T-helper 17 cell (primary cell): ENCODE data around the gene ZFTA. TPM values are rescaled to one million over a fixed set of nuclear protein-coding genes. Genes with fewer than 3 reads are reported as not detected.

ENCODE experiments used
- ATAC-seq: fragments of 150-1000 bp; cut with Tn5 transposase; 2 replicates; pipeline ENCODE4 v1.10.0; 2021; ENCODE audit warnings: mild to moderate bottlenecking, moderate library complexity
- DNase-seq, 3 donors: peaks; one replicate each; pipeline versions ENCODE4 v3.0.0 to v3.0.0-alpha.2; 2020 to 2021
- H3K9me3 ChIP-seq: one replicate; pipeline ENCODE4 v1.7.0; 2013; ENCODE audit warnings: low read length, mild to moderate bottlenecking; ENCODE audit not compliant: control insufficient read depth, poor library complexity, severe bottlenecking
- H3K27ac Mint-ChIP-seq: one replicate; pipeline ENCODE4 v1.8.0; 2022; ENCODE audit warnings: mild to moderate bottlenecking, moderate library complexity, mixed read lengths
- H3K27me3 Mint-ChIP-seq: one replicate; pipeline ENCODE4 v1.8.0; 2022; ENCODE audit warnings: mixed read lengths
- H3K36me3 Mint-ChIP-seq: one replicate; pipeline ENCODE4 v1.8.0; 2022; ENCODE audit warnings: low read depth, mixed read lengths
- H3K4me1 Mint-ChIP-seq: one replicate; pipeline ENCODE4 v1.8.0; 2022; ENCODE audit warnings: mild to moderate bottlenecking, mixed read lengths
- H3K4me3 Mint-ChIP-seq: one replicate; pipeline ENCODE4 v1.8.0; 2022; ENCODE audit warnings: mild to moderate bottlenecking, moderate library complexity, mixed read lengths
- total RNA-seq, 4 donors: library from RNA in 2 of 4; stranded (reverse) in 2 of 4; gene quantifications; one replicate each; pipeline ENCODE4 v1.2.3 and lab custom pipeline; 2022 to 2026

Gene ZFTA
- total RNA-seq, 2 donors from 2014 or later, result 1.1 to 1.9 TPM

- H3K27me3 Mint-ChIP-seq, result no peaks in the 10 kb centered on the region
- H3K4me3 Mint-ChIP-seq, result no peak overlapping the region
- no peaks in the 10 kb centered on the region for H3K36me3 Mint-ChIP-seq
- peaks cover 2% of the 10 kb centered on the region for H3K4me1 Mint-ChIP-seq
- no peak for ATAC-seq
- no peaks in the 10 kb centered on the region for H3K9me3 ChIP-seq
- DNase-seq, result no peak
- no peak overlapping the region for H3K27ac Mint-ChIP-seq
These were observed 11.4 kb downstream of the ZFTA start for GRCh38 chr11:63756919-63757761.

DNA sequence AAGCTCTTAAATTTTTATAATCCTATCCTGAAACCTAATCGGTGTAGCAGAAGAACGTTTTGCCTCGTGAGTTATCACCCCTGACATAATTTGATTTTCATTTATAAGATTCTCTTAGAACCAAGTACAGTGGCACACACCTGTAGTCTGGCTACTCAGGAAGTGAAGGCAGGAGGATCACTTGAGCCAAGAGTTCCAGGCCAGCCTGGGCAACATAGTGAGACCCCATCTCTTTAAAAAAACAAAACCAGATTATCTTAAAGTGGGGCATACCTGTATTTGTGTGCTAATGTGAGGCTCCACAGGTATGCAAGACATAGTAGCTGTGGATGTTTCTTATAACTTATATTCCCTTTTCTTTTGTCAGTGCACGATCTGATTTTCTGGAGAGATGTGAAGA is 19.0 kb downstream of the ZFTA start:
- no peak for ATAC-seq
- no peaks in the 10 kb centered on the region for H3K9me3 ChIP-seq
- H3K27me3 Mint-ChIP-seq, result no peaks in the 10 kb centered on the region
- DNase-seq, result no peak
- no peak overlapping the region for H3K4me3 Mint-ChIP-seq
- no peaks in the 10 kb centered on the region for H3K36me3 Mint-ChIP-seq
- no peak overlapping the region for H3K27ac Mint-ChIP-seq
- H3K4me1 Mint-ChIP-seq, result peaks cover 8% of the 10 kb centered on the region

DNA sequence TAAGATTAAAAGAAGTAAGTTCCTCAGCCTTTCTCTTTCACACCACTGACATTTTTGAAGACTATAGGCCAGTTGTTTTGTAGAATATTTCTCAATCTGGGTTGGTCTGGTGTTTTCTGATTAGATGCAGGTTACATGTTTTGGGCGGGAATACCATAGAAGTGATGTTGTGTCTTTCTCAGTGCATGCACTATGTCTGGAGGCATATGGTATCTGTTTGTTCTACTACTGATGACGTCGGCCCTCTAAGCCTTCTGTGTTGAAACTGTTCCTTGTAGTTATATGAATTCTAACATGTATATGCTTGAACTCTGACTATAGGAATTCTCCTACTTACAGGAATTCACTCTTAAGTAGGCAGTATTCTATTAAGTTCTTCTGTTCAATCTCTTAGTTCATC is 21.6 kb downstream of the ZFTA start:
- Mint-ChIP-seq H3K36me3 (no peaks in the 10 kb centered on the region), H3K4me1 (peaks cover 8% of the 10 kb centered on the region), H3K27ac (peak overlapping the region; percentile 53), H3K4me3 (no peak overlapping the region), H3K27me3 (no peaks in the 10 kb centered on the region)
- ATAC-seq, result no peak
- no peak for DNase-seq
- no peaks in the 10 kb centered on the region for H3K9me3 ChIP-seq

DNA sequence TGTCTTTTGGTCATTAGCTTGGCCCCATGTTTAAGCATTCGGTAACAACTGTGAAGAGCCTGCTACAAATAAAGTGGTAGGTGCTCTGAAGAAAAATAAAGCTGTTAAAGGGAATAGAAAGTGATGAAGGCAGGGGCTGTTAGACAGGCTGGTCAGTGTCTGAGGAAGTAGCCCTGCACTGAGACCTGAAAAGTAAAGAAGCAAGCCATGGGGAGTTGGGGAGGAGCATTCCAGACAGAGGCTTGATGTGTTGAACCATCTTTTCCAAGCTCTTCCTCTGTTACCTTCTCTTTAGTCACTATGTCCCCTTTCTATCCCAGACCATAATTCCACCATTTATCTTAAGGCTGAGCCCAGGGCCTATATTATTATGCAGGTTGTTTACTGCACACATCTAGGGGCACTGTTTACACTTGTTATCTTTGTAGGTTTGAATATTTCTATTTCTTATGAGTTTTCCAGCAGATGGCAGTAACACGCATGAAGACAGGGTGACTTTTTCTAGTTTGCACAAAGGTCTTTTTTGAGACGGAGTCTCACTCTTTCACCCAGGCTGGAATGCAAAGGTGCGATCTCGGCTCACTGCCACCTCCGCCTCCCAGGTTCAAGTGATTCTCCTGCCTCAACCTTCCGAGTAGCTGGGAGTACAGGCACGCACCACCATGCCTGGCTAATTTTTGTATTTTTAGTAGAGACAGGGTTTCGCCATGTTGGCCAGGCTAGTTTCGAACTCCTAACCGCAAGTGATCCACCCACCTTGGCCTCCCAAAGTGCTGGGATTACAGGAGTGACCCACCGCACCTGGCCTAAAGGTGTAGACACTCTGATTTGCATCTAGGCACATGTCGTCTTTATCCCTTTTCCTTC is 23.0 kb downstream of the ZFTA start:
- no peak overlapping the region for H3K27ac Mint-ChIP-seq
- H3K4me3 Mint-ChIP-seq, result no peak overlapping the region
- ATAC-seq (no peak), DNase-seq (no peak)
- H3K27me3 Mint-ChIP-seq, result no peaks in the 10 kb centered on the region
- no peaks in the 10 kb centered on the region for H3K9me3 ChIP-seq
- no peaks in the 10 kb centered on the region for H3K36me3 Mint-ChIP-seq
- peaks cover 8% of the 10 kb centered on the region for H3K4me1 Mint-ChIP-seq

DNA sequence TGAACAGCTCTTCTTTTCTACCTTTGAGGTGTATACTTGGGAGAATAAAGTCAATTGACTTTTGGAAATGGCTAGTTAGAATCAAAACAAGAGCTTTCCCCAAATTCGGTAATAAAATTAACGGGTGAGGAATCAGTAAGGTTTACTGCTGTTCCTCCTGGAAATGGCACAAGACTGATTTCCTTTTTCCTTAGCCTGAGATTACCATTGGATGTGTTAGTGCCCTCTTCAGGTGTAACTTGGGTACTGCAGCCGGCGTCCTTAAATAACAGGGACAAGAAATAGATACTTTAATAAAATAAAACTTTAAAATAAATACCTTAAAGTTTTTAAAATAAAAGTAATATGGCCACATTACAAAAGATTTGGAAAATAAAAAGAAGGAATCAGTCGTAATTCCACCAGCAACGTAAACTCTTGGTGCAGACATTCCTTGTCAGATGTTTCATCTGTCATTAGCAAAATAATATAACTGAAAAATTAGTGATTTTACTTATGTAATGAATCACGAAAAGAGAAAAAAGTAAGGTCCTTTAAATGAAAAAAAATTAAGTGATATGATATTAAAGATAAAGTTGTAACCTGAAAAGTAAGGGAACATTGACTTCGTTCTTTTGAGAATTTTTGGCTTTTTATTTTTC is 29.7 kb downstream of the ZFTA start:
- H3K27me3 Mint-ChIP-seq, result no peaks in the 10 kb centered on the region
- no peaks in the 10 kb centered on the region for H3K9me3 ChIP-seq
- H3K4me1 Mint-ChIP-seq, result peaks cover 7% of the 10 kb centered on the region
- ATAC-seq (peak; percentile 46), DNase-seq (peak; percentile 28 to 54 (median 40))
- H3K36me3 Mint-ChIP-seq, result no peaks in the 10 kb centered on the region
- no peak overlapping the region for H3K27ac Mint-ChIP-seq
- no peak overlapping the region for H3K4me3 Mint-ChIP-seq

DNA sequence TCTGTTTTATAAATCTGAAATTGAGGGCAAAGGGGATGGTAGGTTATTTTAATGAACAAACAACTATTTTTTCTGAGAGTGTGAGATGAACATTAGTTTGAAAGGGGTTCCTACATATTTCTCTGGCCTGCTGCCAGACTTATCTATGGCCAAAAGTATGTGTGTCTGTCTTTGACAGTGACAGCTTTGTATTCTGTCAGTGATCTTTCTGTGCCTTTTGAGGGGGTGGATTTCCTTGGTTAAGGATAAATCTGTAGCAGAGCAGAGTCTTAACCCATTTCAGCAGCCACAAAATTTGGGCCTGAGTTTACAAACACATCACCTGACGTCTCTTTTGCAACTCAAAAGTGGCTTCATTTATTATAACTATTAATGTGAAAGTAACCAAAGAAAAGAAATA is 30.9 kb downstream of the ZFTA start:
- ATAC-seq (no peak), DNase-seq (no peak)
- no peaks in the 10 kb centered on the region for H3K36me3 Mint-ChIP-seq
- H3K4me3 Mint-ChIP-seq, result no peak overlapping the region
- no peaks in the 10 kb centered on the region for H3K27me3 Mint-ChIP-seq
- H3K27ac Mint-ChIP-seq, result peak overlapping the region; percentile 54
- peaks cover 7% of the 10 kb centered on the region for H3K4me1 Mint-ChIP-seq
- H3K9me3 ChIP-seq, result no peaks in the 10 kb centered on the region

DNA sequence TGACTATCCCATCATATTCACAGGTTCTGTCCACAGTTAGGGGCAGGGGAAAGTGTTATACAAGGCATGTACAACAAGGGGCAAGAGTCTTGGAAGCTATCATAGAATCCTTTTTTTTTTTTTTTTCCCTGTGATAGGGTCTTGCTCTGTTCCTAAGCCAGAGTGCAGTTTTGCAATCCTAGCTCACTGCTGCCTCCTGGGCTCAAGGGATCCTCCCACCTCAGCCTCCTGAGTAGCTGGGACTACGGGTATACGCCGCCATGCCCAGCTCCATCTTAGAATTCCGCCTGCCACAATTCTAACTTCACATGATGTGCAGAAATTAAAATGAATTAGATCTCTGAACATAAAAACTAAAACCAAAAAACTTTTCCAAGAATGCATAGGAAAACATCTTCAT is 31.7 kb downstream of the ZFTA start:
- no peaks in the 10 kb centered on the region for H3K36me3 Mint-ChIP-seq
- DNase-seq, result no peak
- H3K27me3 Mint-ChIP-seq, result no peaks in the 10 kb centered on the region
- peaks cover 7% of the 10 kb centered on the region for H3K4me1 Mint-ChIP-seq
- no peak for ATAC-seq
- H3K4me3 Mint-ChIP-seq, result no peak overlapping the region
- H3K27ac Mint-ChIP-seq, result peak overlapping the region; percentile 54
- H3K9me3 ChIP-seq, result no peaks in the 10 kb centered on the region

GRCh38 chr11:63729326-63729725 is 39.2 kb downstream of the ZFTA start:
- Mint-ChIP-seq H3K27ac (no peak overlapping the region), H3K4me1 (no peaks in the 10 kb centered on the region), H3K27me3 (no peaks in the 10 kb centered on the region), H3K4me3 (no peak overlapping the region), H3K36me3 (no peaks in the 10 kb centered on the region)
- no peaks in the 10 kb centered on the region for H3K9me3 ChIP-seq
- no peak for ATAC-seq
- DNase-seq, result no peak

- H3K27me3 Mint-ChIP-seq, result no peaks in the 10 kb centered on the region
- no peak for ATAC-seq
- H3K27ac Mint-ChIP-seq, result peak overlapping the region; percentile 27
- H3K4me3 Mint-ChIP-seq, result no peak overlapping the region
- peaks cover 10% of the 10 kb centered on the region for H3K4me1 Mint-ChIP-seq
- DNase-seq, result no peak
- H3K9me3 ChIP-seq, result no peaks in the 10 kb centered on the region
- H3K36me3 Mint-ChIP-seq, result no peaks in the 10 kb centered on the region
These were observed 48.0 kb downstream of the ZFTA start for GRCh38 chr11:63720611-63721010.

- H3K9me3 ChIP-seq, result no peaks in the 10 kb centered on the region
- no peak overlapping the region for H3K27ac Mint-ChIP-seq
- H3K27me3 Mint-ChIP-seq, result no peaks in the 10 kb centered on the region
- DNase-seq (no peak), ATAC-seq (no peak)
- peaks cover 10% of the 10 kb centered on the region for H3K4me1 Mint-ChIP-seq
- H3K36me3 Mint-ChIP-seq, result no peaks in the 10 kb centered on the region
- no peak overlapping the region for H3K4me3 Mint-ChIP-seq
These were observed 48.6 kb downstream of the ZFTA start for GRCh38 chr11:63719987-63720386.

DNA sequence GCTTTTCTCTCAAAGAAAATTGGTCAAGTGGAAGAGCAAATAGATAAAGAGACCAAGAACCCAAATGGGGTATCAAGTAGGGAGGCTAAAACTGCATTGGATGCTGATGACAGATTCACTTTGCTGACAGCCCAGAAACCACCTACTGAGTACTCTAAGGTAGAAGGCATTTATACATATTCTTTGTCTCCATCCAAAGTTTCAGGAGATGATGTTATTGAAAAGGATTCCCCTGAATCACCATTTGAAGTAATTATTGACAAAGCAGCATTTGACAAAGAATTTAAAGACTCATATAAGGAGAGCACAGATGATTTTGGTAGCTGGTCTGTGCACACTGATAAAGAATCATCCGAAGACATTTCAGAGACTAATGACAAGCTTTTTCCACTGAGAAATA is 49.6 kb downstream of the ZFTA start:
- no peak overlapping the region for H3K27ac Mint-ChIP-seq
- no peak for DNase-seq

More for the DNA sequence above, 49.6 kb downstream of the ZFTA start:
- Mint-ChIP-seq H3K36me3 (no peaks in the 10 kb centered on the region), H3K27me3 (no peaks in the 10 kb centered on the region), H3K4me1 (peaks cover 10% of the 10 kb centered on the region), H3K4me3 (no peak overlapping the region)
- ATAC-seq, result no peak
- no peaks in the 10 kb centered on the region for H3K9me3 ChIP-seq
